HG03354 (cell line): ENCODE measurements around the gene DIRAS1.

Source experiments
- ATAC-seq: cut with Tn5 transposase; IDR thresholded peaks from one replicate; pipeline ENCODE4 v1.9.1; 2021; ENCODE audit warnings: mild to moderate bottlenecking; ENCODE audit not compliant: unreplicated experiment, poor library complexity, severe bottlenecking

Gene DIRAS1, protein sequence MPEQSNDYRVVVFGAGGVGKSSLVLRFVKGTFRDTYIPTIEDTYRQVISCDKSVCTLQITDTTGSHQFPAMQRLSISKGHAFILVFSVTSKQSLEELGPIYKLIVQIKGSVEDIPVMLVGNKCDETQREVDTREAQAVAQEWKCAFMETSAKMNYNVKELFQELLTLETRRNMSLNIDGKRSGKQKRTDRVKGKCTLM

DNA sequence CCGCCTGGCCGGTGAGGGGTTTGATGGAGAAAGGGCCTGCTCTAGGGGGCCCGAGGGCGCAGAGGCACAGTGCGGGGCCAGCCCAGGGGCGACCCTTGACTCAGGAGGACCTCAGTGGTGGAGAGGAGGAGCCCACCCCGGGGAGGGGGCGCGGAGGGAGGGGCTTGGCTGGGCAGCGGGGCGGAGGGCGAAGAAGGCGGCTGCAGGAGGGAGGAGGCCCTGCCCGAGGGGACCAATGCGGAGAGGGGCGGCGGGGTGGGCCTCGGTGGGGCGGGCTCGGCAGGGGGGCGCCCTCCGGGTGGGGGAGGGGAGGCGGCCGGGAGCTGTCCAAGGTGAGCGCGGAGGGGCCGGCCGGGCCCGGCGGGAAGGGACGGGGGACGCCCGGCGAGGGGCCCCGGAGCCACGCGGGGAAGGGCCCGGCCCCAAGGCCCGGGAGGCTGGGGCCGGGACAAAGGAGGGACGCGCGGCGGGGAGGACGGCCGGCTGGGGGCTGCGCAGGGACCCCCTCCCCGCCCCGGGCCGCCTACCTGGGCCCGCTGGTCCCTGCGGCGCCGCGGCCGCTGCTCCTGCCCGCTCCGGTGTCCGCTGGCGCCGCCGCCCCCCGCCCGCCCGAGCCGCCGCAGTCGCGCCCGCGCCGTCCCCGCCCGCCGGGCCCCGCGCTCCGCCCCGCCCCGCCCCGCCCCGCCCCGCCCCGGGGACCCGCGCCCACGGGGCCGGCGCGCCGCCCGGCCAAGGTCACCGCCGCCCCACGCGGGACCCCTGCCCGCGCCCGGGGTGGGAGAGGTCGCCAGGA is at the start of gene DIRAS1:
Gene DIRAS1, minus strand, starts transcription at position 596 of the 793 bp plus-strand sequence. CDS start 3,566 bp downstream, outside the sequence.
- ATAC-seq, result no peak

DNA sequence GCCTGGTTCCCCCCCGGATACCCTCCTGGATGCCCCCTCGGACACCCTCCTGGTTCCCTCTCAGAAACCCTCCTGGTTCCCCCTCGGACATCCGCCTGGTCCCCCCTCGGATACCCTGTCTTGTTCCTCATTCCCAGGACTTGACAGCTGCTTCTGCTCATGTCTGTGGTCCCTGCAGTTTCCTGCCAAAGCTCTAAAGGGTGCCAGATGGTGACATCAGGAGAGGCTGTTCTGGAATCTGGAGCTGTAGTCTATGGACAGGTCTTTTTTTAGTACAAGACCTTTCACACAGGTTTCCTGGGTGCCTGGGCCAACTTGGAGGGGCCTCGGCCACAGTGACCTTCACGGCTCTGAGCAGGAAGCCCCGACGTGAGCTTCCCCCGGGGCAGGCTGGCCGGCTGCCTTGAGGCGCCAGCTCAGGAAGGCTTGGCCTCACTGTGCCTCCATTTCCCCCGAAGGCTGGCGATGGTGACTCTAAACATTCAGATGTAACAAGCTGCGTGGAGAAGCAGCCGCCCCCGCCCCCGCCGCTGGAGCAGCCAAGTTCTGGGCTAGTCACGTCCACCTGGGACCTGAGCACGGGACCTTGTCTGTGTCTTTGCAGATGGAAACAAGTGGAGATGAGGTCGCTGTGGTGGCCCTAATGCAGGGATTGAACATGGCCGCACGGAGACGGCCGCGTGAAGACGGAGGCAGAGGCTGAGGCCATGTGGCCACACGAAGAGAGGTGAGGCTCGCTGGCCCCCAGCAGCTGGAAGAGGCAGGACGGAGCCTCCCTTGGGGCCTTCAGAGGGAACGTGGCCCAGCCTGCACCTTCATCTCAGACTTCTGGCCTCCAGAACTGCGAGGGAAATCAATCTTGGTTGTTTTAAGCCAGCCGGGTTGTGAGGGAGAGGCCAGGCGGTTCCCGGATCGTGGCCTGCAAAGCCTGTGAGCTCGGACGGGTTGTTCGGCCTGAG is 49.2 kb upstream of the DIRAS1 start:
- no peak for ATAC-seq

DNA sequence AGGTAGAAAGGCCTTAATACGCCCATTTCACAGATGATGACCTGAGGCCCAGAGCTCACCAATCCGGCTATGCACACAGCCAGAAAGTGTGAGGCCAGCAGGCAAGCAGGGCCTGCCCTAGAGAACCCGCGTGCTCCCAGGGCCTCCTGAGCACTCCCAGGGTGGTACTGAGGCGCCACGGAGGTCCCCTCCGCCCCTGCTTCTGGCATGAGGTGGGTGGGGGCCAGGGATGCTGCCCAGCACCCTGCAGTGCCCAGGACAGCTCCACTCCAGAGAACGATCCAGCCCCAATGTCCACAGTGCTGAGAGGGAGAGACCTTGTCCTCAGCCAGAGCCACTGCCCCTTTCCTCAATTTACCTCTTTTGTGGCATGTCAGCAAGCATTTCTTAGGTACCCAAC is 48.0 kb upstream of the DIRAS1 start:
- no peak for ATAC-seq

DNA sequence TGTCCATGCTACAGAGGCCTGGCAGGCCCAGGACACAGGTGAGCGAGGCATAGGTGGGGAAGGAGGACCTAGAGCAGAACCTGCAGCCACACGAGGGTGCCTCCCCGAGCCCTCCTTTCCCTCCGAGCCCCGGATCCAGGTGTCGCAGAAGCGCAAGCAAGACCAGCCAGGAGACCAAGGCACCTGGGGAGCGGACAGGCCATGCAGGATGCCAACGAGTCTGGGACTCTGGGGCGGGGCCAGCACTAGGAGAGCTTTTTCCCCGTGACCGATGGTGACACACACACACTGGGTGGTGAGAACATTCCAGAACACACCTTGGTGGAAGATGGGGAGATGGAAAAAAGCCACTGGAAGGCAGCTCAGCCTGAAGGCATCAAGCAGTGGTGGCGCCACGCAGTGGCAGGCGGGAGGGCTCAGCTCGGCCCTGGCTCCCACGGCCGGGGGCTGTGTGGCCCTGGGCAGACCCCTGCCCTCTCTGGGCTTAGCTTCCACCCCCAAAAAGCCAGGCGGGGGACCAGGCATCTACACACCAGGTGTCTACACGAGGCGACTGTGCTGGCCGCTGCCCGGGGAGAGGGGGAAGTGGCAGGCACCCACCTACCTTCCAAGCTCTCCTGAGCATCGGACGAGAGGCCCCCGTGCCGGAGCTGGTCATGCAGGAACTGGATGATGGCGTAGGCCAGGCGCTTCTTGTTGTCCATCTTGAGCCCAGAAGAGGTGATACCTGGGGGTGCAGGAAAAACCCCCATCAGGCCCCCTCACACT is 47.4 kb upstream of the DIRAS1 start:
- no peak for ATAC-seq

DNA sequence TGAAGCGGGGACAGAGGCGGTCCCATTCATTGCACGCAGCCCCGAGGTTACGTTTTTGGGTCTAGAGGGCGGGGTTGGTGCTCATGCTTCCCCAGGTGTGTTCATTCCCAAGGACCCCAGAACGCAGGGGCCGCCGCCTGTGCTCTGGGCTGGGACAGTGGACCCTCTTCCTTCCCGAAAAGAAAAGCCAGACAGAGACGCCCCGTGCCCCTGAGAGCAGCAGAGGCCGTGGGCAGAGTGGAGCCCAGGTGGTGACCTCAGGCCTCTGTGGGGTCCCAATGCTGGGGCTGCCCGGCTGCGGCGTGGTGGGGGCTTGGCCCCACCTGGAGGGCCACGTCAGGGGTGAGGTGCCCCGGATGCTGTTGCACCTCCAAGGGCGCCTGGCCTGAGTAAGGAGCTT is 46.5 kb upstream of the DIRAS1 start:
- no peak for ATAC-seq

DNA sequence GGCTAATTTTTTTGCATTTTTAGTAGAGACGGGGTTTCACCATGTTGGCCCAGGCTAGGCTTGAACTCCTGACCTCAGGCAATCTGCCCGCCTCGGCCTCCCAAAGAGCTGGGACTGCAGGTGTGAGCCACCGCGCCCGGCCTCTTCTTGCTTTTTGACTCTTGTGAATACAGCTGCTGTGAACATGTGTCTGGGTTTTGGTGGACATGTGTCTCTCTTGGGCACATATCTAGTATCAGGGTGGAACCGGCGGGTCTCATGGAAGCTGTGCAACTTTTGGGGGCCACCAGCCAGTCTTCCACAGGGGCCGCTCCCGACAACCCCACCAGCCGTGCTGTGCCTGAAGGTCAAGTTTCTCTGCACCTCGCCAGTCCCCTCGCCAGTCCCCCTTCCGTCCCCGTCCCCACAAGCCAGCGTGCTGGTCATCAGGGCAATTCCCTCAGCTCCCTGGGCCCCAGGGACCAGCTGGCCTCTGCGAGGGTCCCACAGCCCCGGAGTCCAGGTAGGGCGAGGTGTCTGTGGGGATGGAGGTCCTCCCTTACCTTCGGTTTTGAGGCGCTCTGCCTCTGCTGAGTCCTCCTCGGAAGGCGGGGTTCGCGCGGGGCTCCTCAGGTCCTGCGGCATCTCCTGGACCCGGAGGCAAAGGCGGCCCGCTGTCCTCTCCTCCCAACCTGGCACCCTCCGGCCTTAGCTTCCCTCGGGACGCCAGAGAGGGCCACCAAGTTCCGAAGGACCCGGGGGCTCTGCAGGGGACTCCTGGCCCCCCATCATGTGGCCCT is 45.6 kb upstream of the DIRAS1 start:
- ATAC-seq, result no peak

DNA sequence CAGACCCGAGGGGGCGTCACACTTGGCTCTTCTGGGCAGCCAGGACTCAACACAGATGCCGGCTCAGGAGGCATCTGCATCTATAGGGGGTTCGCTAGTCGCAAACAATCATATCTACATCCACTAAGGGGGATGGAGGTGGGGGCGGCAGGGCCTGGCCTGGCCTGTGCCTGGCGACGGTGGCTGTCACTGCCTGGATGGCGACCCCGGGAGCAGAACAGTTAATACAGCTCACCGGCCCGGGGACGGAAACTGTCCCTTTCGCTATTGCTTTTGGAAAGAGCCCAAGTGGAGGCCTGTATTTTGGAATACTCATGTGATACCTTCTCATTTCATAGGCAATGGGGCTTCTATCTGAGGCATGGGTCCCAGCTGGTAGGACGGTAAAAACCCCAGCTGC is 44.2 kb upstream of the DIRAS1 start:
- ATAC-seq, result no peak

DNA sequence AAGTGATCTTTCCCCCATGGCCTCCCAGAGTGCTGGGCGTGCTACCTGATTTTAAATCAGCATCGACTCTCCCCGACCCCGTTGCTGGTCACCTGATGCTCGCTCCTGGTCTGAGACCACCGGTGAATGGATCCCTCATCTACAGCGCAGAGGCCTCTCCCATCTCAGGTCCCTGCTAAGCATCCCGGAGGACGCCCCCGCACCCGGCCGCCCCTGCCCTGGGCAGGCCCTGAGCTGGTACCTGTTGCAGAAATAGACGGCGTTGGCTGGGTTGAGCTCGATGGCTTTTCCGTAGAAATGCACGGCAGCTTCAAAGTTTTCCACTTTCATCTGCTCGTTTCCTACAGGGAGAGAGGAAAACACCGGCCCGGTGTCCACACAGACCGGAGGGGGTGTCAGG is 43.8 kb upstream of the DIRAS1 start:
- ATAC-seq, result no peak

DNA sequence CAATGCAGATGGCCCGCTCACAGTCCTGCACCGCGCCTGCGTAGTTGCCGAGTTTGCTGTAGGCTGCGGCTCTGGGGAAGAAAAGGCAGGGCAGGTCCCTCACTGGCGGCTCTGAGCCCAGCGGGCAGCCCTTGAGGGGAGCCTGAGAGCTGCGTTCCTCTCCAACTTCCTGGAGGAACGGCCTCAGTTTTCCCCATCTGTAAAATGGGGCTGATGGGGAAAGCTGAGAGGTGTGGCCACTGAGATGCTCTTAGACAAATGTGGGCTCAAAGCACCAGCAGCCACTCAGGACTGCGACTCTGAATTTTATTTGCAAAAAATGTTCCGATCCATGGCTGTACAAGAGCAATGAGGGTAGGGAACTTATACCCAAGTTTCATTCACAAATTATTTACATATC is 42.5 kb upstream of the DIRAS1 start:
- ATAC-seq, result no peak

DNA sequence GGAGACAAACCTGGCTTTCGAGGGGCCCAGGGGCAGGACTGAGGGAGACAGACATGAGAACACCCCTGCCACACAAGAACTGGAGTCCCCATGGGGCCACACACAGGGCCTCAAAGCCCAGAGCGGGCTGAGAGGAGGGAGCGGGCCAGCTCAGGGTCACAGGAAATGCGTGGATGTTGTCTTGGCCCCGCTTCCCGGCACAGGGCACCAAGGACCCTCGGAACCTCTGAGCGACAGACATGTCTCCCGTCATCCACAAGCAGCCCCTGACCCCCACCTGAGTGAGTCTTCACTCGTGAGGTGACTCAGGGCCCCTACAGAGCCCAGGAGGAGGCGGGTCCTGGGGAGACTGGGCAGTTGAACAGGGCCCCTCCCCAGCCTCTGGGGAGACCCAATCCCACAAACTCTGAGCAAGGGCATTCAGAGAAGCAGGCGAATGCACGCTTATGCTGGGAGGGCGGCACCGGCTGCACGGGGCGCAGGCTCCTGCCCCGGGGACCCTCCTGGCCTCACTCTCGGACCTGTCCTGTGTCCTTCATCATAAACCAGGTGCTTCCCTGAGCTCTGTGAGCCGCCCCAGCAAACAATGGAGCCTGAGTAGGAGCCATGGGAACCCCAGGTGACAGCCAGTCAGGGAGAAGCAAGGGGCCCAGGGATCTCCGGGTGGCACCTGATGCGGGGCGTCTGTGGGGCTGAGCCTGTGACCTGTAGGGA is 41.8 kb upstream of the DIRAS1 start:
- ATAC-seq, result no peak

DNA sequence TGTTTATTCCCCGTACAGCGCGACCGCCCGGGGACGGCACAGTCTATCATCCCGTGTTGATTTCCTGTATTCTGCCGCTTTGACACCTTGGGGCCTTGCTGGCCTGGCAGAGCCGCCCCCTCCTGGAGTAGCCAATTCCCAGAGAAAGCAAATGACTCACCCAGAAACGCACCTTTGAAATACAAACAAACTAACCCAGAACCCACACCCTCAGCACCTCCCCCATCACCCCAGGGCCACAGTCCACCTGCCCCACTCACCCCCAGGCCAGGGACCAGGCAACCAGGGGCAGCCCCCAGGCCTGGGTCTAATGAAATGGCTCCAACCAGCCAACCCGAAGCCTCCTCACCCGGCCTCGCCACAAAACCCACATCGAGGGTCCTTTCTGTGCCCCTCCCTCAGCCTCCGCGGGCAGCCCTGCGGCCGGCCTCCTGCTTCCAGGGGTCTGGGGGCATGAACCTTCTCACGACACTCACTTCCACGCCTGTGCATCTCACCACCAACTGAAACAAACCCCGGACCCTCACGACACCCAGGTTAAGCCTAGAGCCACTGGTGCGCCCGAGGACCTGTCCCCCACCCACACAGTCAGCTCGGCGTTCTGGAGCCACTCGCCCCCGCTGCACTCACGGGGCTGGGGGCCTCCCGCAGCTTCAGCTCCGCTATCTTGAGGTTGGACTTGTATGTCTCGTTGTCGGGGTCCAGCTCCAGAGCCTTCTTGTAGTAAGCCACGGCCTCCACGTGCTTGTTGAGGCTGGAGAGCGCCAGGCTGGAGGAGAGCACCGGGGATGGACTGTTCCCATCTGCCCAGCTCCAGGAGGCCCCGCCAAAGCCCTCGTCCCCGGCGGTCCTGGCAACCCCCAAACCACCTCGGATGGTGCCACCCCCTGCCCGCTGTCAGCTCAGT is 41.0 kb upstream of the DIRAS1 start:
- ATAC-seq, result no peak

DNA sequence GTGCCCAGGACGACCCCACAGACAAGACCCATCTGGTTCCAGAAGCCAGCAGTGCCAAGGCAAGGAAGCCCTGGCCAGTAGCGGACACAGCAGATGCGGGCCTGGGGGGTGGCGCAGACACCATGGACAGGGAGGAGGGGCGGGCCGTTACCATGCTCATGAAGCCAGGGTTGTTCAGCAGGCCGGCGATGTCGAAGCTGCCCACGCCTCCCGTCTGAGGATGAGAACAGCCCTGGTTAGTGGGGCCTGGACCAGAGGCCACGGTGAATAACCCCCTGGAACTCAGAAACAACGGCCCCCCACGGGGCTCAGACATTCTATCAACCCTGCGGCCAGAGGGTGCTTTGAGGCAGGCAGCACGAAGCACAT is 40.1 kb upstream of the DIRAS1 start:
- no peak for ATAC-seq

DNA sequence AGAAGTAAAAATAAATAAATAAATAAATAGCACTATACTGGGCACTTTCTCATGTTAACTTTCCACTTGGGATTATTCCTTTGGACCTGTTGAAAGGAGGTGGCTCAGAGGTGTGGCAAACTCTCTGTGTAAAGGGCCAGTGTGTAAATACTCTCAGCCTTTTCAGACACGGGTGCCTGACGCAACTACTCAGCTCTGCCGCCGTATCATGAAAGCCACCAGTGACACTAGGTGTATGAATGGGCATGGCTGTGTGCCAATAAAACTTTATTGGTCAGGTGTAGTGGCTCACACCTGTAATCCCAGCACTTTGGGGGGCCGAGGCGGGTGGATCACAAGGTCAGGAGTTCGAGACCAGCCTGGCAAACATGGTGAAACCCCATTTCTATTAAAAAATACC is 38.8 kb upstream of the DIRAS1 start:
- no peak for ATAC-seq

DNA sequence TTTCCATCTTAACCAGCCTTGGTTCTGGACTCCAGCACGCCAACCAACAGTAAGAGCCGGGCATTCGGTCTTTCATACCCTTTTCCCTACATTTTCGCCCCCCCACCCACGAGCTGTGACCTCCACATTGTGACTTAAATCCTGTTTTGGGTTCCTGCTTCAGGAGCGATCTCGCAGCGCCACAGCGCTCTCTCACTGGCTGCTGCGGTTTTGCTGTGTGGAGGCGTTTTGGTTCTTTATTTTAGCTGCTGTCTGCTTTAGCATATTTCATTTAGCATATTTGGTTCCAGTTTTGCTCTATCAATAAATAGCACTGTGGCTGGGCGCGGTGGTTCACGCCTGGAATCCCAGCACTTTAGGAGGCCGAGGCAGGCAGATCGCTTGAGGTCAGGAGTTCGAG is 38.2 kb upstream of the DIRAS1 start:
- ATAC-seq, result no peak

DNA sequence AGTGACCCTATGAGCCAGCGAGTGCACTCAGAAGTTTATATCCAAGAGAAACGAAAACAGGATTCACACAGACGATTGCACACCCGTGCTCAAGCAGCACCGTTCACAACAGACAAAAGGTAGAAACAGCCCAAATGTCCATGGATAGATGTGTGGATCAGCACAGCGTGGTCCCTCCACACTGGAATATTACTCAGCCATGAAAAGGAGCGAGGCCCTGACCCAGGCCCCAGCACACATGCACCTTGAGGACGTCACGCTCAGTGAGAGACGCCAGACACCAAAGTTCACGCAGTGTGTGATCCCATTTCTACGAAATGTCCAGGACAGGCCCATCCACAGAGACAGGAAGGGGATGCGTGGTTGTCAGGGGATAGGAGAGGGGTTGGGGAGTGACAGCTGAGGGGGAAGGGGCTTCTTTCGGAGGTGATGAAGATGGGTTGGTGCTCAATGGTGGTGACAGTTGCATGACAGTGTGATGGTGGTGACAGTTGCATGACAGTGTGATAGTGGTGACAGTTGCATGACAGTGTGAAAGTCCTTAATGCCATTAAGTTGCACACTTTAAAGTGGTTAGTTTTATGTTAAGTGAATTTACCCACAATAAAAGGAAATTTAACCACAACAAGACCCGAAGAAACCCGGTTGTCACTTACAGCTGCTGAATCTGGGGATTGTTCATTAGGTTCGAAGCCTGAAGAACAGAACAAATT is 37.6 kb upstream of the DIRAS1 start:
- ATAC-seq, result no peak

DNA sequence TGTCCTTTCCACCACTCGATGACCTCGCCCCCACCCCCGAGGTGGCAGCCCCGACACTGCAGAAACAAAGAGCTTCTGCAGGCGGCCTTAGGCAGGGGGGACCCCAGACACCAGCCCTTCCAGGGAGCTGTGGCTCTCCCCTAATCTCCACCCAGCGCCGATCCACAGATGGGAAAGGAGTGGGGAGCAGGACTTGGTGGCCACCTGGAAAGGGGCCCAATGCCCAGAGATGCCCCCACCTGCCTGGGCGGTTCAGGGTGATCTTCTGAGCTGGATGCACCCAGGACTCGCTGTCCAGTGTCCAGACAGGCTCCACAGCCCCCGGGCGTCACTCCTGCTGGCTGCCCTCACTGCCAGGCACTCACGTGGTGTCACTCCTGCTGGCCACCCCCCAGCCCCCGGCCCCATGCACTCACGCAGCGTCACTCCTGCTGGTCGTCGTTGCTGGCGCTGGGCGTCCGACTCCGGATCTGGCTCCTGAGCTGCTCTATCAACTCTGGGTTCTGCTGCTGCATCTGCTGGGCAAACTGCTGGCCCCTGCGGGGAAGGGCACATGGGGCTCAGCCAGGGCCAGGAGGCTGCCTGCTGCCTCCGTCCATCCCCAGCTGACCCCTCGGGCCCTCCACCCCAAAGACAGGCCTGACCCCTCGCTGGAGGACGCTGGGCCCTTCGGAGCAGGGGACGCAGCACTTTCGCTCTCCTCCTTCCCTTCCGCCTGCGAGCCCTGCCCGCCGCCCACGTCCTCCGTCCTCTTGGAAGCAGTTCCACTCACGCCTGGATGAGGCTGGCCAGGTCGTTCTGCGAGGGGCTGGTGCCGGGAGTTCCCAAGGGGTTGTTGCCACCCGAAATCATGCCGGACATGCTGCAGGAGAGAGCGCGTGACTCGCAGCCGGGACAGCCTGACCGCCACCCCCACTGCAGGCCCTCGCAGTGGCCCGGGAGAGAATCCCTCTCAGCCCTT is 36.0 kb upstream of the DIRAS1 start:
- no peak for ATAC-seq
